GM13977 (cell line): ENCODE measurements around the gene EDARADD.

ENCODE experiments used
- DNase-seq: peaks from one replicate; pipeline ENCODE4 v3.0.0; 2012; ENCODE audit warnings: low spot score
- in situ Hi-C: fragments of 300-500 bp; cut with MboI; formaldehyde crosslinking; loops from one replicate; pipeline ENCODE4 v1.12.0; 2022; ENCODE audit warnings: low sequenced_read_pairs, low pct_unique_long_range_greater_than_20kb, mixed read lengths, inconsistent platforms; ENCODE audit not compliant: unreplicated experiment
- TF ChIP-seq, protein P1 (sequence below): IDR thresholded peaks from 2 replicates; pipeline ENCODE4 v1.5.1; 2012; ENCODE audit warnings: mild to moderate bottlenecking, control low read depth; ENCODE audit not compliant: insufficient read depth; ENCODE audit errors: extremely low read depth, missing control alignments

The EDARADD gene

DNA sequence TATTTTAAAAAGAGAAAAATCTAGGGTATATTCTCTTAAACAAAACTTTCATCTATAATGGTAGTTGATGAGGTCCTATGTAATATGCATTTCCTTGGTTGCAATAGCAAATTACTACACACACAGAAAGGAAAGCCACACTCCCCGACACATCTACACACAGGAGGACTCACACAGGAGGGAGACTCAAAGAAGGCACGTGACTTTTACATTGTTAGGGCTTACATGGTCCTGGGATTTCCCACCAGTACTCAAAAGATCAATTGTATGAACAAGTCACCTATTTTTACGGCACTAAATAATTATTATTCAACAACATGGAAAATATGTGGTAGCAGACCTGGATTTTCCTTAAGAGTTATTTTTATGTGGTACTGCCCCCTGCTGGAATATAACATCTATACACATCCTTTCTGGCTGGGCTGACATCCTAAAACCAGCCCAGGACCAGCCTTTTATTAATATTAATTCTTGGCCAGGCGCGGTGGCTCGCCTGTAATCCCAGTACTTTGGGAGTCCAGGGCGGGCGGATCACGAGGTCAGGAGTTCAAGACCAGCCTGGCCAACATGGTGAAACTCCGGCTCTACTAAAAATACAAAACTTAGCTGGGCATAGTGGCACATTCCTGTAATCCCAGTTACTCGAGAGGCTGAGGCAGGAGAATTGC lies 95.8 kb downstream of the EDARADD start:
- in situ Hi-C loops = loop anchor here (10.0 kb wide), 1 partner anchor 375 kb away; no protein-coding TSS in a partner anchor
- TF ChIP-seq, protein P1, sequence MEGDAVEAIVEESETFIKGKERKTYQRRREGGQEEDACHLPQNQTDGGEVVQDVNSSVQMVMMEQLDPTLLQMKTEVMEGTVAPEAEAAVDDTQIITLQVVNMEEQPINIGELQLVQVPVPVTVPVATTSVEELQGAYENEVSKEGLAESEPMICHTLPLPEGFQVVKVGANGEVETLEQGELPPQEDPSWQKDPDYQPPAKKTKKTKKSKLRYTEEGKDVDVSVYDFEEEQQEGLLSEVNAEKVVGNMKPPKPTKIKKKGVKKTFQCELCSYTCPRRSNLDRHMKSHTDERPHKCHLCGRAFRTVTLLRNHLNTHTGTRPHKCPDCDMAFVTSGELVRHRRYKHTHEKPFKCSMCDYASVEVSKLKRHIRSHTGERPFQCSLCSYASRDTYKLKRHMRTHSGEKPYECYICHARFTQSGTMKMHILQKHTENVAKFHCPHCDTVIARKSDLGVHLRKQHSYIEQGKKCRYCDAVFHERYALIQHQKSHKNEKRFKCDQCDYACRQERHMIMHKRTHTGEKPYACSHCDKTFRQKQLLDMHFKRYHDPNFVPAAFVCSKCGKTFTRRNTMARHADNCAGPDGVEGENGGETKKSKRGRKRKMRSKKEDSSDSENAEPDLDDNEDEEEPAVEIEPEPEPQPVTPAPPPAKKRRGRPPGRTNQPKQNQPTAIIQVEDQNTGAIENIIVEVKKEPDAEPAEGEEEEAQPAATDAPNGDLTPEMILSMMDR = peak; percentile 52
- DNase-seq = peak; percentile 68

DNA sequence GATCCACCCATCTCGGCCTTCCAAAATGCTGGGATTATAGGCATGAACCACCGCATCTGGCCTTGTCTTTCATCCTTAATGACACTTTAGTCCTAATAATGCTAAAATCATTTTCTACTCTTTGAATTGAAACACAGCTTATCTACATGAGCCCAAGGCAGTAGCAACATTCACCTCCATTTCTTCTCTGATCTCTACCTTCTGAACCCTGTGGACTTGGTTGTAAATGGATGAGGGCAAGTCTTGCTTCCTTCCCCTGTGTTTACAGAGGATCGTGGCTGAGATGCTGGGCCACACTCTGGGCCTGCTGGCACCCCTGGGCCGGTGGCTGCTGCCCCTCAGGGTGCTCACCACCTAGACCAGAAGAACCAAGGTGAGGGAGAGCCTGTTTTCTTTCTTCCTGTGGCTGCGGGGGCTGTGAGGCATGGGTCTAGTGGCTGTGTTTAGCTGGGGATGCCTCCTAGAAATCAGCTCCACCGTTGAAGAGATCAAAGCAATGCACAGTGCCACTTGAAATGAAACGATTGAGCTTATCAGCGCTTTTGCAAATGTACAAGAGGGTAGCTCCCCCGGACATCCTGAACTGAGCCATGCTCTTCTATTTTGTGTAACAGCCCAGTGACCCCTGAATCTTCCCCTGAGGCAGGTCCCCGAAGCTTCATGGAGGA lies 97.5 kb downstream of the EDARADD start:
- no peak for DNase-seq
- in situ Hi-C loops = loop anchor here (10.0 kb wide), 1 partner anchor 377 kb away; no protein-coding TSS in a partner anchor
- TF ChIP-seq, protein P1 = no peak

DNA sequence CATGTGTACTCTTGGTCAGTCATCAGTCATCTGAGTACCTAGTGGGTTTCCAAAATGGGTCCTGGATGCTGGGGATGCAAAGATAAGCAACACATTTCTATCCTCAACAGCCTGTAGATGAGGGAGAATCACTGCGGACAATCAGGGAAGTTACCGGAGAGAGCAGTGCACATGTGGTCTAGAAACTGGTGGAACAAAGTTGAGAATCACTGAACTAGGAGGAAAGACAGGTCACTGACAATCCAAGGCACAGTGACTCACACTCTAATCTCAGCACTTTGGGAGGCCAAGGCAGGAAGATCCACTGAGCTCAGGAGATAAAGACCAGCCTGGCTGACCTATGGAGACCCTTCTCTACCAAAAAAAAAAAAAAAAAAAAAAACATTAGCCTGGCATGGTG lies 98.3 kb downstream of the EDARADD start:
- in situ Hi-C loops = loop anchor here (10.0 kb wide), 1 partner anchor 378 kb away; no protein-coding TSS in a partner anchor
- TF ChIP-seq, protein P1 = no peak
- DNase-seq = no peak

DNA sequence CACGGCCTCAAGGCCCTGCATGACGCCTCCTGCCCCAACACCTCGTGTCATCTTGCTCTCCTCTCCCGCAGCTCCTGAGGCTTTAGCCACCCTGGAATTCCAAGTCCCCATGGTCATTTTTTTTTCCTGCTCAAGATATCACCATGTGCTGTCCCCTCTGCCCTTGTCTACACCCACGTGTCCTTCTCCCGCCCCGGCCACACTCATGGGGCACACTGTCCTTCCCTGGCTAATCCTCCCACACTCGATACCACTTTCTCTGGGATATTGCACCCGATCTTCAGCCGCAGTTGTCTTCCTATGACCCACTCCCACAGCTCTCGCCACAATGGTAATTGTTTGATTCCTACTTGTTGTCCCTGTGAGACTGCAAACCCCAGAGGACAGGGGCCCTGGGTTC lies 100.0 kb downstream of the EDARADD start:
- DNase-seq = no peak
- TF ChIP-seq, protein P1 = no peak
- in situ Hi-C loops = loop anchor here (10.0 kb wide), 1 partner anchor 379 kb away; no protein-coding TSS in a partner anchor

DNA sequence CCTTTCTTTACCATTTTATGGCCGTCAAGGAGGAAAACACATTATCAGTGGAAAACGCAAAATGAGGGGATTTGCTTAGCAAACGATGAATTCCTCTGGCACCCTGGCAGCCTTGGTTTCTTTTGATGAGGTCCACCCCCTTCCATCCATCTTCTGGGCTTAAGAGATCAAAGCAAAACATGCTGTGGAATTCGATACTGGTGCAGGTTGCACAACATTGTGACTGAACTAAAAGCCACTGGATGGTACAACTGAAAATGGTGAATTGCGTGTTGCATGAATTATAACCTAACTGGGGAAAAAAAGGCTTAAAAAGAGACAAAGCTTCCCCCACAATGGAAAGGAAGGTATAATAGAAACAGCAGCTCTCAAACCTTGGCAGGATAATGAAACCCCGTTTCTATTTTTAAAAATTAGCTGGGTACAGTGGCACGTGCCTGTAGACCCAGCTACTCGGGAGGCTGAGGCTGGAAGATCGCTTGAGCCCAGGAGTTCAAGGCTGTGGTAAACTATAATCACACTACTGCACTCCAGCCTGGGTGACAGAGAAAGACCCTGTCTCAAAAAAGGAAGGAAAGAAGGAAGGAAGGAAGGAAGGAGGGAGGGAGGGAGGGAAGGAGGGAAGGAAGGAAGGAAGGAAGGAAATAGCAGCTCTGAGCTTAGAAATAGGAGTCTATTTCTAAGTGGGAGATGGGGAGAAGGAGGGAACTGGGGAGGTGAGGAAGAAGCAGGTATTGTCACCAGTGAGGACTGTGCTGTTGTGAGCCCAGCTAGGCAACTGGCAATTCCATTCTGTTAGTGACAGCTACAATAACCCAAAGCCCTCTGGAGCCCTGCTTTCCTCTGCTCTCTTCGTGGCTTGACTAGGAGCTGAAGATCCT lies 100.7 kb downstream of the EDARADD start:
- in situ Hi-C loops = loop anchor here (10.0 kb wide), 1 partner anchor 380 kb away; no protein-coding TSS in a partner anchor
- no peak for DNase-seq

More for the DNA sequence above, 100.7 kb downstream of the EDARADD start:
- TF ChIP-seq, protein P1 = no peak
